Left ventricle myocardium inferior (tissue), 1 donor: ENCODE data around the gene SMARCAD1. TPM values are rescaled to one million over a fixed set of nuclear protein-coding genes. Genes with fewer than 3 reads are reported as not detected.
A peak's percentile ranks its signal among the peaks of the same experiment; 100 is the strongest.

Experiments
- DNase-seq: peaks from one replicate; pipeline ENCODE4 v3.0.0-alpha.2; 2020
- H3K27ac ChIP-seq: fragments of 200-600 bp; replicated peaks from 2 replicates; pipeline ENCODE4 v1.8.0; 2021
- H3K27me3 ChIP-seq: fragments of 200-600 bp; 2 replicates; pipeline ENCODE4 v1.8.0; 2021; ENCODE audit warnings: low read depth
- H3K36me3 ChIP-seq: fragments of 200-600 bp; 2 replicates; pipeline ENCODE4 v1.8.0; 2021
- H3K4me1 ChIP-seq: fragments of 200-600 bp; 2 replicates; pipeline ENCODE4 v1.8.0; 2021
- H3K4me3 ChIP-seq: fragments of 200-600 bp; 2 replicates; pipeline ENCODE4 v1.8.0; 2021; ENCODE audit warnings: mild to moderate bottlenecking, moderate library complexity
- H3K9me3 ChIP-seq: fragments of 200-600 bp; replicated peaks from 2 replicates; pipeline ENCODE4 v1.8.0; 2021
- CTCF ChIP-seq: fragments of 200-600 bp; IDR thresholded peaks from 2 replicates; pipeline ENCODE4 v1.8.0; 2021; ENCODE audit warnings: antibody characterized with exemption, mild to moderate bottlenecking, borderline replicate concordance
- intact Hi-C: fragments of 100-400 bp; cut with micrococcal nuclease; formaldehyde crosslinking; loops from one replicate; pipeline ENCODE4 v1.11.0; 2022
- total RNA-seq: library from RNA; stranded (reverse); fragmentation: NEBNext Ultra II Directional; extraction: Animal tissue kit (Norgen Biotek cat#: 25700); gene quantifications from one replicate; pipeline ENCODE4 v1.2.1, GENCODE V29; 2021
- donor health status: DM: no; HTN: yes; CAD: no; lungs with severe emphysema.

SMARCAD1 gene
- total RNA-seq, 1 donor from 2014 or later = 9.5 TPM

DNA sequence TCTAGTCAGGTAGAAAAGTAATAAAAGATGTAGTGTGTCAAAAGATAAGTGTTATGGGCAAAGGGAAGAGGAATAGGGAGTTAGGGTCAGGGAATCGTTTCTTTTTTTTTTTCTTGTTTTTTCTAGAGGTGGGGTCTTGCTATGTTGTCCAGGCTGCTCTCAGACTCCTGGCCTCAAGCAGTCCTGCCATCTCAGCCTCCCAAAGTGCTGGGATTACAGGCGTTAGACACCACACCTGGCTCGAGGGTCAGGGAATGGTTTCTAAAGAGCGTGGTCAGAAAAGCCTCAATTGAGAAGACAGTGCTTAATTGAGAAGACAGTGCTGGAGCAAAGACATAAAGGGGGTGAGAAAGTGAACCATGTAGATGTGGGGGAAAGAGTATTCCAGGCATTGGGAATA lies 19.1 kb downstream of the SMARCAD1 start:
- no peak for DNase-seq
- Histone ChIP-seq H3K27ac (no peak overlapping the region), H3K27me3 (no peaks in the 10 kb centered on the region), H3K9me3 (no peaks in the 10 kb centered on the region), H3K36me3 (peaks cover 11% of the 10 kb centered on the region), H3K4me3 (no peak overlapping the region), H3K4me1 (peaks cover 29% of the 10 kb centered on the region)
- TF ChIP-seq CTCF = no peak
- intact Hi-C loops = no loop called here

GRCh38 chr4:94228493-94229216 lies 21.0 kb downstream of the SMARCAD1 start:
- Histone ChIP-seq H3K9me3 (no peaks in the 10 kb centered on the region), H3K4me1 (peaks cover 29% of the 10 kb centered on the region), H3K27ac (no peak overlapping the region), H3K27me3 (no peaks in the 10 kb centered on the region), H3K36me3 (peaks cover 11% of the 10 kb centered on the region), H3K4me3 (no peak overlapping the region)
- TF ChIP-seq CTCF = no peak
- no peak for DNase-seq
- intact Hi-C loops = no loop called here

- Histone ChIP-seq H3K27me3 (no peaks in the 10 kb centered on the region), H3K4me1 (peaks cover 30% of the 10 kb centered on the region), H3K36me3 (peaks cover 29% of the 10 kb centered on the region), H3K9me3 (no peaks in the 10 kb centered on the region), H3K27ac (no peak overlapping the region), H3K4me3 (no peak overlapping the region)
- no peak for DNase-seq
- no peak for TF ChIP-seq CTCF
- intact Hi-C loops = no loop called here
Measured at GRCh38 chr4:94232519-94232918, 24.9 kb downstream of the SMARCAD1 start.

DNA sequence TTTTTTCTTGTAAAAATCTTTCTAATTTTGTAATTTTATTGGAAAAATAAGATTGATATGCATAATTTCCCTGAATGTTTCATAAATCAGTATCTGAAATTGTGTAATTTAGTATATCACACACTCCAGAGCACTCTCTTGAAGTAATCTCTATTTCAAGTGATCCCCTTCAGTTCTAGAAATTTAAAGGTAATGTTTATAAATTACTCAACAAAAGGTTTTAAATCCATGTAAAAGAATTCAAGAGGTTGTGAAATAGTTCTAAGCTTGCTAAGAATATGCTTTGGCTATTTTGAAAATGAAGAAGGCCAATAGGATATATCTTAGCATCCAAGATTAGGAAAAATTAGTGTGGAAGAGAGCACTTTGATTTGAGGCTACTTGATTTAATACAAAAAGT lies 28.2 kb downstream of the SMARCAD1 start:
- peaks cover 15% of the 10 kb centered on the region for H3K4me1 ChIP-seq
- no peak for DNase-seq
- intact Hi-C loops = no loop called here
- no peaks in the 10 kb centered on the region for H3K9me3 ChIP-seq
- no peak overlapping the region for H3K4me3 ChIP-seq
- H3K36me3 ChIP-seq = peaks cover 40% of the 10 kb centered on the region
- no peaks in the 10 kb centered on the region for H3K27me3 ChIP-seq
- no peak for TF ChIP-seq CTCF
- peak overlapping the region; percentile 4 for H3K27ac ChIP-seq

- TF ChIP-seq CTCF = no peak
Measured at GRCh38 chr4:94237271-94237670, 29.6 kb downstream of the SMARCAD1 start.

More at GRCh38 chr4:94237271-94237670, 29.6 kb downstream of the SMARCAD1 start:
- peaks cover 19% of the 10 kb centered on the region for H3K4me1 ChIP-seq
- no peak overlapping the region for H3K27ac ChIP-seq
- H3K4me3 ChIP-seq = no peak overlapping the region
- H3K27me3 ChIP-seq = no peaks in the 10 kb centered on the region
- no peak for DNase-seq
- intact Hi-C loops = no loop called here
- peaks cover 54% of the 10 kb centered on the region for H3K36me3 ChIP-seq
- no peaks in the 10 kb centered on the region for H3K9me3 ChIP-seq
